Stimulated activated naive CD8-positive, alpha-beta T cell treated with anti-CD3 and anti-CD28 coated beads, Interleukin-15, Interleukin-2, amounts not matched to agents 100 U/mL and 50 U/mL, for 24 hours (primary cell): ENCODE results near the gene BSG.
"Not testable (repeated sequence)": the region's sequence is repeated elsewhere in the genome, so short reads cannot be mapped to it uniquely, and the experiment has no call there.

Source experiments
- ATAC-seq: fragments of 150-1000 bp; cut with Tn5 transposase; one replicate; pipeline ENCODE4 v1.10.0; 2021
- DNase-seq: peaks from one replicate; pipeline ENCODE4 v3.0.0; 2021

Gene BSG

DNA sequence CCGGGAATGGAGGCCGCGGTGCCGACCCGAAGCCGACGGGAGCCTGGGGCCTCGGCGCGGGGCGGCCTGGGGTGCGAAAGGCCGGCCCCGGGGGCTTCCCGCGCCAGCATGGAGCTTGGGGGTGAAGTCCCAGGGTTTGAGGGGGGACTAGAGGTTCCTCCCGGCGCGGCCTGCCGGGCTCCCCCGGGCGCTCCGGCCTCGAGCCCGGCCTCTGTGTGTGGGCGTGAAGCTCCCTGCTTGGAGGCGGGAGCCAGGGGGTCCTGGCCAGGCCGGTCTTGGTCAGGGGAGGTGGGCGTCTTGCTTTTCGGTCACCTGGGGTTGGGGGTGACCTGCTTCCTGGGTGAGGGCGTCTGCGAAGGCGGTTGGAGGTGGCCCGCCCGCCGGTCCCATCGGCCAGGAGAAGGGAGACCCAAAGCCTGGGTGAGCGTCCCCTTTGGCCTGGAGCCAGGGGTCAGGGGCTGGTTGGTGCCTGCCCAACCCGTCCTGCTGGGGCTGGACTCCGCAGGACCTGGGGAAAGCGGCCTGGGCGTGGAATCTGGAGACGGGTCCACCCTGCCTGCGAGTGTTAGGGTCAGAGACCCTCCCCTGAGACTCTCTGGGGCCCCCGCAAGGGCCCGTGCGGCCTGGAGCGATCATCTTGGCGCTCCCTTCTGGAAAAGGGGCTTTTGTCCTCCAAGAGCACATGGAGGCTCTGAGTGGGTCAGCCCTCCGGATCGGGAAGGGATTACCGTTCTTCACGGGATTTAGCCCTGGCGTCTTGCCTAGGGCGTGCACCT, 535 bp downstream of the BSG start:
- DNase-seq (peak; percentile 29), ATAC-seq (peak; percentile 20)

DNA sequence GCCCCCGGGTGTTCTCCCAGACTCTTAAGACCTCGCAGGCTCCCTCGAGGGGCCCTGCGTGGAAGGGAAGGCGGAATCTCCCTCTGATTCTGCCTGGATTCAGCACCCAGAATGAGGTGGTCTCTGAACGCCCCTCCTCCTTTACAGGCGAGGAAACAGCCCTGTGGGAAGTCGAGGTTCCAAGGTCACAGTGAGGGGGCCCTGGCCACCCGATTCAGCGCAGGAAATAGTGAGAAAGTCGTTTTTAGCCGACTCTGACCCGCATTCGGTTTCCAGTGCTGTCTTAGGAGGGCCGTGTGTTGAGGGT, 1.1 kb downstream of the BSG start:
- ATAC-seq (no peak), DNase-seq (no peak)

DNA sequence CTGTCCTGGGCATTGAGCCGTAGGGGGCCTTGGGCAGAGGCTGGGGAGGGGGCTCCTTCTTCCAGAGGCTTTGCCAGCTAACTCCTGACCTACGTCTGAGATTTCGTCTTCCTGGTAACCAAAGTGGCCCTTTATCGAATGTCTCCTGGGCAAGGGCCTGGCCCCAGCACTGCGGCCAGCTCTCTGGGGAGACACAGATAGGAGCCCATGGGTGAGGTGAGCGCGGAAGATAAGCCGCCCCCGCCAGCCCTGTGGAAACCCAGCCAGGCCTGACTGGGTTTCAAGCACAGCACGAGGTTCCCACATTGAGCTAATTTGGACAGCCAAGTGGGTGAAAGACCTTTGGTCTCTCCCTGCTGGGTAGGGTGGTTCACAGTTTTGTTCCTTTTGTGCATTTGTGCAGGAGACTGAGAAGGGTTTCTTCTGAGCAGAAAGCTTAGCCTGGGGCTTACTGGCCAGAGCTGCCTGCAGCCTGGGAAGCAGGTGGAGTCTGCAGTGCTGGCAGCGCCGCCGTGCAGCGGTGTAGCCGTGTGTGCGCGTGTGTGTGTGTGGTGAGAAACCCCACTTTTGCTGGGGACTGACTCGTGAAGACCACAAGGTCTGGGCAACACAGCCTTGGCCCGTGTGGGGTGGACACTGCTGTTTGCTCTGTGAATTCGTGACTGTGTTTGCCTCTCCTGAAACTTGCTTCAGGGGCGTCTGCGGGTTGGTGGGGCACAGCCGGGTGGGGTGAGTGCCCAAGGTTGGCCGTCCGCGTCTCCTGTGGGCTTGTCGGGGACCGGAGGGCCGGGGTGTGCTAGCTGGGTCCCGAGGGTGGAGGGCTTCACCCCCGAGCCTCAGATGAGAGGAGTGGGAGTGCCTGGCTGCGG, 2.5 kb downstream of the BSG start:
- no peak for ATAC-seq
- DNase-seq, result no peak

- DNase-seq (no peak), ATAC-seq (no peak)
Measured at GRCh38 chr19:575527-576506, 3.4 kb downstream of the BSG start.

GRCh38 chr19:576768-577438, 4.5 kb downstream of the BSG start:
- no peak for ATAC-seq
- no peak for DNase-seq

DNA sequence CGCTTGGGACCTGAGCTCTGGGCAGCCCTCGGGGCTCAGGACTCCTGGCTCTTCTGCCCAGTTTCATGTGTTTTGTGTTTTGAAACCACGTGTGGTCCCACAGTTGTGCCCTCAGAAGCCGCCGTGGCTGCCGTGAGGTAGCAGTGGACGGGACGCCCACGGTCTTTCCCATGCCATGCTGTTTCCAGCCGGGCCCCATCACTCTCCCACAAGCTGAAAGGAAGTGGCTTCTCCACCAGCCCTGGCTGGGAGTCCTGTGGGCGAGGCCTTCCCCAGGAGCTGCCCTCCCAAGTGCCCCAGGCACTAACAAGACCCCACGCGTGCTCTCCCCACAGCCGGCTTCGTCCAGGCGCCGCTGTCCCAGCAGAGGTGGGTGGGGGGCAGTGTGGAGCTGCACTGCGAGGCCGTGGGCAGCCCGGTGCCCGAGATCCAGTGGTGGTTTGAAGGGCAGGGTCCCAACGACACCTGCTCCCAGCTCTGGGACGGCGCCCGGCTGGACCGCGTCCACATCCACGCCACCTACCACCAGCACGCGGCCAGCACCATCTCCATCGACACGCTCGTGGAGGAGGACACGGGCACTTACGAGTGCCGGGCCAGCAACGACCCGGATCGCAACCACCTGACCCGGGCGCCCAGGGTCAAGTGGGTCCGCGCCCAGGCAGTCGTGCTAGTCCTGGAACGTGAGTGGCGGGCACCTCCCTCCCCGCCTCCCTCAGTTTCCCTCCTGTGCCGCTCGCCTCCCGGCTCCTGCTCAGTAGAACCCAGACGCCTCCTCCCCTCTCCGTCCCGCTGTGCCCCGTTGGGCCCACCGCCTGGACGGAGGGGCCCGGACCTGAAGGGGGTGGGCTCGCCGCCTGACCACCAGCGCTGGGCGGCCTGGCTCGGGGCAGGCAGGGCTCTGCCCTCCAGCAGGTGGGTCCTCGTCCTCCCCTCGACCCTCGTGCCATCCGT, 5.3 kb downstream of the BSG start:
- ATAC-seq, result no peak
- DNase-seq, result no peak

DNA sequence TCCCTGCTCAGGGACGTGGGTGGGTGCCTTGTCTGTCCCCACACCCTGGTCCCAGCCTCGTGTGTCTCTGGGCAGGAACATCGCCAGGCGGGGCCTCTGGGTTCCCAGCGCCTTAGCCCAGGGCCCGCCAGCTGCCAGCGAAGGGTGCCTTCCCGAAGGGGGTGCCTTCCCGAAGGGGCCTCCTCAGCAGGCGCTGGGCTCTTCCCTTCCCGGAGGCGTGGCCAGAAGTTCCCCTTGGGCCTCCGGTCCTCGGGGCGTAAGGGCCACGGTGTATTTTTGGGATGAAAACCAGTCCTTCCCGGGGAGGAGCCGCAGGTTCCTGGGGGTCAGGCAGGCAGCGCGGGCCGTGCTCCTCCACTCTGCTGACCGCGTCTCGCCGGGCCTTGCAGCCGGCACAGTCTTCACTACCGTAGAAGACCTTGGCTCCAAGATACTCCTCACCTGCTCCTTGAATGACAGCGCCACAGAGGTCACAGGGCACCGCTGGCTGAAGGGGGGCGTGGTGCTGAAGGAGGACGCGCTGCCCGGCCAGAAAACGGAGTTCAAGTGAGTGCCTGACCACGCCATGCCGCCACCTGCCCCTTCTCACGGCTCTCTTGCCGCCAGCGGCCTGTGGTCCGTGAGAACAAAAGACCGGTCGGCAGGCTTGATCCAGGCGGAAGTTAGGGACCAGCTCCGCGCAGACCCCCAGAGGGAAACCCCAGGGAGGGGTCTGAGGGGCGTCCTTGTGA, 6.9 kb downstream of the BSG start:
- ATAC-seq (no peak), DNase-seq (no peak)

DNA sequence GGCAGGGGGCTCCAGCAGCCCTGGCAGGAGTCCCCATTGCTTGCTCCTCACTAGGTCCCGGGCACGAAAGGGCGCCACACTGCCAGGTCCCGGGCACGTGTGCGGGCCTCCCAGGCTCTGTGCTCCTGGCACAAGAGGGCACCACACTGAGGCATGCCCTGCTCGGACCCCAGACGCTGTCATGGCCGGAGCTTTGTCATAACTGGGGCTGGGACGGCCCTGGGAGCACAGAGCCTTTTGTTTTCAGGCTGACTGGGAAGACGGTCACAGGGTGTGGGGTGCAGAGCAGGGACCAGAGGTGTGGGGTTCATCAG, 7.4 kb downstream of the BSG start:
- DNase-seq (no peak), ATAC-seq (no peak)

DNA sequence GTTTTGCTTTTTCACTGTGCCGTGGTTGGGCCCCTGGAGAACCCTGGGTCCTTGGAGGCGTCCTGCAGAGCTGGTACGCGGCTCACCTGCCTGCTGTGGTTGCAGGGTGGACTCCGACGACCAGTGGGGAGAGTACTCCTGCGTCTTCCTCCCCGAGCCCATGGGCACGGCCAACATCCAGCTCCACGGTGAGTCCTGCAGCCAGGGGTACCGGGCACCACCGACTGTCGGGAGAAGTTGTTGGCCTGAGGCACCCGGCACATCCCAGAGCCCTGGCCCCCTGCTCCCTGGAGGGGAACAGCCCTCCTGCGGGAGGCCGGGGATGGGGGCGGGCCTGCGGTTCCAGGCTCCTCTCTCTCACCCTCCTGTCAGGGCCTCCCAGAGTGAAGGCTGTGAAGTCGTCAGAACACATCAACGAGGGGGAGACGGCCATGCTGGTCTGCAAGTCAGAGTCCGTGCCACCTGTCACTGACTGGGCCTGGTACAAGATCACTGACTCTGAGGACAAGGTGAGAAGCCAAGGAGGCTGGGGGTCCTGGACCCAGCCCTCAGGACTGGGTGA, 8.0 kb downstream of the BSG start:
- DNase-seq (no peak), ATAC-seq (no peak)

GRCh38 chr19:581399-582111, 9.2 kb downstream of the BSG start:
- no peak for DNase-seq
- ATAC-seq, result no peak

GRCh38 chr19:582497-583197, 10.3 kb downstream of the BSG start:
- DNase-seq, result no peak
- ATAC-seq, result no peak

- ATAC-seq, result no peak
Measured at GRCh38 chr19:583198-583967, 11.0 kb downstream of the BSG start.

DNA sequence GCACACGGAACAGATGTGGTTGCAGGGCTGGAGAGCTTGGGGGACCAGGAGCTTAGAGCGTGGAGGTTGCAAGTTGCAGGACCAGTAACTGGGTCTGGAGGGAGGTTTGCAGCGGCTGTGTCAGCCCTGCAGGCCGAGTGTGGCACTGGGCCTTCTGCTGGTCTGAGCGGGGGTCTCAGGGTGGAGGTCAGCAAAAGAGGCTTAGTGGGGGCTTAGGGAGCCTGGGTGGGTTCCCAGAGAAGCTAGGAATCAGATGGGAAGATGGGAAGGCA, 11.5 kb downstream of the BSG start:
- DNase-seq, result no peak
- no peak for ATAC-seq

More at GRCh38 chr19:583198-583967, 11.0 kb downstream of the BSG start:
- no peak for DNase-seq

GRCh38 chr19:584240-585001, 12.0 kb downstream of the BSG start:
- DNase-seq (peak; percentile 78), ATAC-seq (peak; percentile 66)

DNA sequence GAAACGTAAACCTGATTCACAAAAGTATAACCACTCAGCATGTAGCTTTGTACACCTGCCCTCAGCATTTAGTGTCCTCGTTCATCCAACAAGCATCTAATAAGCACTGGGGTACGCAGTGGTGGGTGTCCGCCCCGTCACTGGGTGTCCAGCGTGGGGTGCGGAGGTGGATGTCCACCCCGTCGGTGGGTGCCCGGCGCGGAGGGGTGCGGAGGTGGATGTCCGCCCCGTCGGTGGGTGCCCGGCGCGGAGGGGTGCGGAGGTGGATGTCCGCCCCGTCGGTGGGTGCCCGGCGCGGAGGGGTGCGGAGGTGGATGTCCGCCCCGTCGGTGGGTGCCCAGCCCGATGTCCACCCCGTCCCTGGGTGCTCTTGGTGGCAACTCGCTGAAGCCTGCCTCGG, 12.8 kb downstream of the BSG start:
- ATAC-seq, DNase-seq: not testable (repeated sequence)

- ATAC-seq, result no peak
- DNase-seq, result no peak
Measured at GRCh38 chr19:585551-586110, 13.2 kb downstream of the BSG start.
